Measurements from ENCODE around the gene TRAF5.

DNA sequence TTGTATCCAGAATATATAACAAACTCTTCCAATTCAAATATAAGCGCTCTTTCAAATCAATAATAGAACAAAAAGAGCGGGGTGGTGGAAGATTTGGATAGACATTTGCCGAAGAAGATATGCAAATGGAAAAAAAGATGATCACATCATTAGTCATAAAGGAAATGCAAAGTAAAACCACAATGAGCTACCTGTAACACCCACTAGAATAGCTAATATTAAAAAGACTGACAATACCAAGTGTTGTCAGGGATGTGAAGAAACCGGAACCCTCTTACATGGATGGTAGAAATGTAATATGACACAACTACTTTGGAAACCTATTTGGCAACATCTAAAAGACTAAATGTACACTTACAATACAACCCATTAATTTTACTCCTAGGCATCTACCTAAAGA is 5.7 kb upstream of the TRAF5 start:
- TF ChIP-seq ZFX (IDR thresholded peaks at IDR 0.05; ENCODE audit: borderline replicate concordance) (no peak), CTCF (IDR thresholded peaks at IDR 0.05) (no peak)
